HepG2 (cell line): ENCODE results near the gene C20orf204. TPM values are rescaled to one million over a fixed set of nuclear protein-coding genes. Genes with fewer than 3 reads are reported as not detected.

Experiments used
- ARHGAP35 ChIP-seq: sonication (generic); formaldehyde crosslinking; IDR thresholded peaks from 2 replicates; pipeline ENCODE4 v1.9.0; 2022; ENCODE audit warnings: mild to moderate bottlenecking, inconsistent platforms, moderate library complexity, missing genetic modification reagents, borderline replicate concordance
- ARID2 ChIP-seq: sonication (generic); formaldehyde crosslinking; IDR thresholded peaks from 2 replicates; pipeline ENCODE4 v1.8.1; 2022; ENCODE audit warnings: mild to moderate bottlenecking, missing genetic modification reagents, borderline replicate concordance
- HNRNPL ChIP-seq: fragments of 200-400 bp; formaldehyde crosslinking; IDR thresholded peaks from 2 replicates; pipeline ENCODE4 v1.6.1; 2017; ENCODE audit warnings: mild to moderate bottlenecking, low read depth, low read length
- MED13 ChIP-seq: sonication (generic); formaldehyde crosslinking; IDR thresholded peaks from 2 replicates; pipeline ENCODE4 v1.5.0; 2020; ENCODE audit warnings: missing genetic modification reagents
- MED8 ChIP-seq: sonication (generic); formaldehyde crosslinking; IDR thresholded peaks from 2 replicates; pipeline ENCODE4 v1.8.1; 2023; ENCODE audit warnings: mild to moderate bottlenecking, missing genetic modification reagents; ENCODE audit not compliant: insufficient replicate concordance
- NFKB2 ChIP-seq: sonication (generic); formaldehyde crosslinking; IDR thresholded peaks from 2 replicates; pipeline ENCODE4 v1.4.0; 2020; ENCODE audit warnings: missing genetic modification reagents, borderline replicate concordance
- NFKBIZ ChIP-seq: IDR thresholded peaks from 2 replicates; pipeline ENCODE4 v1.6.1; 2018; ENCODE audit warnings: missing genetic modification reagents, missing compliant biosample characterization
- SIN3B ChIP-seq: fragments of 150-350 bp; IDR thresholded peaks from 2 replicates; pipeline ENCODE4 v1.6.1; 2014; ENCODE audit warnings: low read length
- SMAD3 ChIP-seq: sonication (generic); formaldehyde crosslinking; IDR thresholded peaks from 2 replicates; pipeline ENCODE4 v1.4.0; 2020; ENCODE audit warnings: missing genetic modification reagents
- SMC3 ChIP-seq: IDR thresholded peaks from 2 replicates; pipeline ENCODE4 v1.6.1; 2011; ENCODE audit warnings: low read length, improper control_type of control experiment
- U2AF2 ChIP-seq: fragments of 200-400 bp; formaldehyde crosslinking; IDR thresholded peaks from 2 replicates; pipeline ENCODE4 v1.6.1; 2017; ENCODE audit warnings: low read depth, mild to moderate bottlenecking, low read length
- XRCC5 ChIP-seq: fragments of 200-400 bp; formaldehyde crosslinking; optimal IDR thresholded peaks from 2 replicates; pipeline ENCODE3; 2017; ENCODE audit warnings: mild to moderate bottlenecking, low read length
- ZNF101 ChIP-seq: sonication (generic); formaldehyde crosslinking; IDR thresholded peaks from 2 replicates; pipeline ENCODE4 v1.4.0; 2020; ENCODE audit warnings: mild to moderate bottlenecking, low read depth, missing genetic modification reagents, borderline replicate concordance
- ZNF572 ChIP-seq: sonication (generic); formaldehyde crosslinking; IDR thresholded peaks from 2 replicates; pipeline ENCODE4 v1.5.1; 2020; ENCODE audit warnings: mild to moderate bottlenecking, missing genetic modification reagents
- ZNF775 ChIP-seq: sonication (generic); formaldehyde crosslinking; IDR thresholded peaks from 2 replicates; pipeline ENCODE4 v1.4.0; 2020; ENCODE audit warnings: missing genetic modification reagents, mild to moderate bottlenecking, moderate library complexity, borderline replicate concordance
- polyA plus RNA-seq, 8 experiments: library from polyadenylated mRNA; depleted of rRNA in 3 of 8; stranded (reverse) in 7 of 8; unstranded in 1 of 8; fragments of >200 nt; fragmentation: Illumina TruSeq in 4 of 8; extraction: Trizol in 4 of 8; gene quantifications; 2 replicates each; pipeline versions ENCODE4 v1.2.1 to v1.2.3, GENCODE V29; 2011 to 2016; ENCODE audit warnings: low read depth in 4 of 8, missing spikeins in 1 of 8, mixed read lengths in 1 of 8; ENCODE audit not compliant: insufficient read depth in 1 of 8
- total RNA-seq, 5 experiments: library from RNA; depleted of rRNA; stranded (reverse); fragments of >200 nt; fragmentation: Illumina TruSeq; extraction: Trizol; gene quantifications; 2 replicates each; pipeline ENCODE4 v1.2.3, GENCODE V29; 2016; ENCODE audit warnings: low read depth in 1 of 5
- TF ChIP-seq, protein P1 (sequence below): sonication (generic); formaldehyde crosslinking; IDR thresholded peaks from 2 replicates; pipeline ENCODE4 v1.5.0; 2020; ENCODE audit warnings: missing genetic modification reagents
- TF ChIP-seq, protein P2 (sequence below): sonication (generic); formaldehyde crosslinking; conservative IDR thresholded peaks from 2 replicates; pipeline ENCODE4 v1.5.0; 2020; ENCODE audit warnings: missing genetic modification reagents
- TF ChIP-seq, protein P3 (sequence below), 2 experiments: sonication (generic) in 1 of 2; formaldehyde crosslinking in 1 of 2; IDR thresholded peaks; 2 replicates each; pipeline versions ENCODE4 v1.4.0 to v1.6.1; 2016 to 2020; ENCODE audit warnings: borderline replicate concordance in 1 of 2, low read depth in 1 of 2, mild to moderate bottlenecking in 1 of 2, missing genetic modification reagents in 1 of 2
- TF ChIP-seq, protein P4 (sequence below): IDR thresholded peaks from 2 replicates; pipeline ENCODE4 v1.6.1; 2018; ENCODE audit warnings: missing genetic modification reagents, mild to moderate bottlenecking, missing compliant biosample characterization
- TF ChIP-seq, protein P5 (sequence below): sonication (generic); formaldehyde crosslinking; IDR thresholded peaks from 2 replicates; pipeline ENCODE4 v1.4.0; 2020; ENCODE audit warnings: missing genetic modification reagents

The C20orf204 gene
- total and polyA plus RNA-seq, 2 of the 13 experiments (the other 11 are each of a cell fraction or from before 2014, with no cell fraction given): 22.1 to 80.0 TPM

DNA sequence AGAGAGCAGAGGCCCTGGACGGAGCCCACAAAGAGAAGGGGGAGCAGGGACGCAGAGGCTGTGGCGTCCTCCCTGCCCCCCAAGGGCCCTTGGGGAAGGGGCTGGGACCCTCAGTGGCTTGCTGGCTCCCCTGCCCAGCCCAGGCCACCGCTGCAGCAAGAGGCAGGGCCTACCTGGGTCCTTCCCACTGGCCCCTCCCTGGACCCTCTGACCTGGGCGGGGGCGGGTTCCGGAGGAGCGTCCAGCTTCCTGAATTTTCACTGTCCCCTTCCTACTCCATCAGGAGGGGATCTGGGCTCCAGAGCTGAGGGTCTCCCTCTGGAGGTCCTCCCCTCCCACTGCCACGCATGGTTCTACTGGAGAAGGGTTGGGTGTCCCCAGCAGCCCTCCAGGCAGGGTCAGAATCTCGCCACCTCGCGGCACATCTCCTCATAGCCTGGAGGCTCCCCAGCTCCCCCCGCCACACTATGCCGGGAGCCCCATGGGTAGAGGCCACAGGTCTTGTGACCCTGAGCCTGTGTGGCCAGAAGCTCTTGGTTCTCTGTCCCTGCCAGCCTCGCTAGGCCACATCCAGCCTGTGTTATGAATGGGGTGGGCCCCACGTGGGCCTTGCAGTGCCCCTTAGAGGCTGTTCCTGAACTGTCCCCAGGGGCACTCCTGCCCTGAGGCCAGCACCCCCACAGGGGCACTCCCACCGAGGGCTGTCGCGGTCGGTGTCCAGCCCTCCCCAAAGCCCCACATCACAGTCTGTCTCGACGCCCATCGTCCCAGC lies 14.5 kb downstream of the C20orf204 start (continued):
- TF ChIP-seq, protein P1, sequence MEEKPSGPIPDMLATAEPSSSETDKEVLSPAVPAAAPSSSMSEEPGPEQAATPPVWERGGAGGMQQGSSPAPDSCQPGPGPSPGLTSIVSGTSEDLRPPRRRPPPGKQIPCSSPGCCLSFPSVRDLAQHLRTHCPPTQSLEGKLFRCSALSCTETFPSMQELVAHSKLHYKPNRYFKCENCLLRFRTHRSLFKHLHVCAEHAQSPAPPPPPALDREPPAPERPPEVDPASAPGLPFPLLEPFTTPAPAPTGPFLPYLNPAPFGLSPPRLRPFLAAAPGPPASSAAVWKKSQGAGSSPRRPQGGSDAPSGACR (CRISPR knock-in tag): no peak
- TF ChIP-seq ZNF572 (CRISPR knock-in tag): peak; percentile 77; the same call in 1 of the 2 replicates
- TF ChIP-seq, protein P2, sequence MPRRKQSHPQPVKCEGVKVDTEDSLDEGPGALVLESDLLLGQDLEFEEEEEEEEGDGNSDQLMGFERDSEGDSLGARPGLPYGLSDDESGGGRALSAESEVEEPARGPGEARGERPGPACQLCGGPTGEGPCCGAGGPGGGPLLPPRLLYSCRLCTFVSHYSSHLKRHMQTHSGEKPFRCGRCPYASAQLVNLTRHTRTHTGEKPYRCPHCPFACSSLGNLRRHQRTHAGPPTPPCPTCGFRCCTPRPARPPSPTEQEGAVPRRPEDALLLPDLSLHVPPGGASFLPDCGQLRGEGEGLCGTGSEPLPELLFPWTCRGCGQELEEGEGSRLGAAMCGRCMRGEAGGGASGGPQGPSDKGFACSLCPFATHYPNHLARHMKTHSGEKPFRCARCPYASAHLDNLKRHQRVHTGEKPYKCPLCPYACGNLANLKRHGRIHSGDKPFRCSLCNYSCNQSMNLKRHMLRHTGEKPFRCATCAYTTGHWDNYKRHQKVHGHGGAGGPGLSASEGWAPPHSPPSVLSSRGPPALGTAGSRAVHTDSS: 0 out of 2 replicates have a peak, but pooled peaks have one; percentile 91
- TF ChIP-seq XRCC5: peak; percentile 69
- peak; percentile 97 for TF ChIP-seq ARID2
- TF ChIP-seq SMAD3: no peak
- no peak for TF ChIP-seq ZNF101
- TF ChIP-seq ARHGAP35 (CRISPR knock-in tag): peak; percentile 79; the same call in 1 of the 2 replicates
- peak; percentile 80 for TF ChIP-seq MED13 (CRISPR knock-in tag)
- no peak for TF ChIP-seq MED8 (CRISPR knock-in tag)
- TF ChIP-seq, protein P3, sequence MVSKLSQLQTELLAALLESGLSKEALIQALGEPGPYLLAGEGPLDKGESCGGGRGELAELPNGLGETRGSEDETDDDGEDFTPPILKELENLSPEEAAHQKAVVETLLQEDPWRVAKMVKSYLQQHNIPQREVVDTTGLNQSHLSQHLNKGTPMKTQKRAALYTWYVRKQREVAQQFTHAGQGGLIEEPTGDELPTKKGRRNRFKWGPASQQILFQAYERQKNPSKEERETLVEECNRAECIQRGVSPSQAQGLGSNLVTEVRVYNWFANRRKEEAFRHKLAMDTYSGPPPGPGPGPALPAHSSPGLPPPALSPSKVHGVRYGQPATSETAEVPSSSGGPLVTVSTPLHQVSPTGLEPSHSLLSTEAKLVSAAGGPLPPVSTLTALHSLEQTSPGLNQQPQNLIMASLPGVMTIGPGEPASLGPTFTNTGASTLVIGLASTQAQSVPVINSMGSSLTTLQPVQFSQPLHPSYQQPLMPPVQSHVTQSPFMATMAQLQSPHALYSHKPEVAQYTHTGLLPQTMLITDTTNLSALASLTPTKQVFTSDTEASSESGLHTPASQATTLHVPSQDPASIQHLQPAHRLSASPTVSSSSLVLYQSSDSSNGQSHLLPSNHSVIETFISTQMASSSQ (IDR thresholded peaks at IDR 0.05; ENCODE audit: low read depth): no peak
- TF ChIP-seq, protein P3 (CRISPR knock-in tag; IDR thresholded peaks at IDR 0.05; ENCODE audit: borderline replicate concordance): no peak
- TF ChIP-seq, protein P4, sequence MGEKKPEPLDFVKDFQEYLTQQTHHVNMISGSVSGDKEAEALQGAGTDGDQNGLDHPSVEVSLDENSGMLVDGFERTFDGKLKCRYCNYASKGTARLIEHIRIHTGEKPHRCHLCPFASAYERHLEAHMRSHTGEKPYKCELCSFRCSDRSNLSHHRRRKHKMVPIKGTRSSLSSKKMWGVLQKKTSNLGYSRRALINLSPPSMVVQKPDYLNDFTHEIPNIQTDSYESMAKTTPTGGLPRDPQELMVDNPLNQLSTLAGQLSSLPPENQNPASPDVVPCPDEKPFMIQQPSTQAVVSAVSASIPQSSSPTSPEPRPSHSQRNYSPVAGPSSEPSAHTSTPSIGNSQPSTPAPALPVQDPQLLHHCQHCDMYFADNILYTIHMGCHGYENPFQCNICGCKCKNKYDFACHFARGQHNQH (CRISPR knock-in tag): peak; percentile 81
- no peak for TF ChIP-seq ZNF775 (CRISPR knock-in tag)
- no peak for TF ChIP-seq SMC3
- peak; percentile 10; the same call in 1 of the 2 replicates for TF ChIP-seq NFKBIZ (CRISPR knock-in tag)
- TF ChIP-seq, protein P5, sequence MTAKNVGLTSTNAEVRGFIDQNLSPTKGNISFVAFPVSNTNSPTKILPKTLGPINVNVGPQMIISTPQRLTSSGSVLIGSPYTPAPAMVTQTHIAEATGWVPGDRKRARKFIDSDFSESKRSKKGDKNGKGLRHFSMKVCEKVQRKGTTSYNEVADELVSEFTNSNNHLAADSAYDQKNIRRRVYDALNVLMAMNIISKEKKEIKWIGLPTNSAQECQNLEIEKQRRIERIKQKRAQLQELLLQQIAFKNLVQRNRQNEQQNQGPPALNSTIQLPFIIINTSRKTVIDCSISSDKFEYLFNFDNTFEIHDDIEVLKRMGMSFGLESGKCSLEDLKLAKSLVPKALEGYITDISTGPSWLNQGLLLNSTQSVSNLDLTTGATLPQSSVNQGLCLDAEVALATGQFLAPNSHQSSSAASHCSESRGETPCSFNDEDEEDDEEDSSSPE (CRISPR knock-in tag): peak; percentile 18; the same call in 1 of the 2 replicates
- TF ChIP-seq U2AF2: no peak
- TF ChIP-seq SIN3B: no peak
- peak; percentile 80; the same call in 1 of the 2 replicates for TF ChIP-seq NFKB2 (CRISPR knock-in tag)
- peak; percentile 89; the same call in 1 of the 2 replicates for TF ChIP-seq HNRNPL
